ENCODE measurements around the gene PYROXD2. TPM values are rescaled to one million over a fixed set of nuclear protein-coding genes. Genes with fewer than 3 reads are reported as not detected.

Gene PYROXD2
- total RNA-seq, 2 donors from 2014 or later, result 5.9 to 9.4 TPM

DNA sequence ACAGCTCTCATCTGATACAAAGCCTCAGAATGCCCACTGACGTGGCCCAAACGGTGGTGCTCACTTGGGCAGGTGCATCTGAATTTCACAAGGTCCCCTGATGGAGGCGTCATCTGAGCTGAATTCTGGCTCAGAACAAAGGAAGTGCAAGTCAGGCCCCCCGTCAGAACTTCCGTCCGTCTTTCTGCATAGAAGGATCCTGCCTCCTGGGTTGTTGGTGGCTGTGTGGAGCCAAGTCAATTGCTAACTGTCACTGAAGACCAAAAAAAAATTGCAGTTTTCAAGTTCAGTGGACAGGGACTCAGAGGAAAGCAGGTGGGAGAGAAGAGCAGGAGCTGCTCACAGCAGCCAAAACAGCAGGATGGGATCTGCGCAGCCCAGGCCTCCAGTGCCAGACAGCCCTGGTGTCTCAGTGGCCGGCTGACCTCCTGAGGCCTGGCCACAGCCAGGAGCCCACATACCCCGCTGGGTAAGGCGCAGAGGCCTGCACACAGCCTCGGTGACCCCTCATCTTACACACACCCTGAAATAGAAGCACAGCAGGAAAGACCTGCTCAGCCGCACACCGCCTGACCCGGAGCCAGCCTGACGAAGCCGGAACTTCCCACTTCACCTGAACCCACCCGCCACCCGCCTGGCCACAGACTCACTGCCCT is 49.4 kb downstream of the PYROXD2 start:
- Histone ChIP-seq H3K9ac (ENCODE audit: low read depth in 2 of 2, low read length in 2 of 2) (no peak overlapping the region), H3K36me3 (no peaks in the 10 kb centered on the region), H3K9me3 (no peaks in the 10 kb centered on the region), H3K27me3 (no peaks in the 10 kb centered on the region), H3K4me3 (no peak overlapping the region), H3K27ac (no peak overlapping the region), H3K4me1 (no peaks in the 10 kb centered on the region)
- intact Hi-C loops (cut with DNase I), result no loop called here
- no peak for DNase-seq
- TF ChIP-seq, protein P1, sequence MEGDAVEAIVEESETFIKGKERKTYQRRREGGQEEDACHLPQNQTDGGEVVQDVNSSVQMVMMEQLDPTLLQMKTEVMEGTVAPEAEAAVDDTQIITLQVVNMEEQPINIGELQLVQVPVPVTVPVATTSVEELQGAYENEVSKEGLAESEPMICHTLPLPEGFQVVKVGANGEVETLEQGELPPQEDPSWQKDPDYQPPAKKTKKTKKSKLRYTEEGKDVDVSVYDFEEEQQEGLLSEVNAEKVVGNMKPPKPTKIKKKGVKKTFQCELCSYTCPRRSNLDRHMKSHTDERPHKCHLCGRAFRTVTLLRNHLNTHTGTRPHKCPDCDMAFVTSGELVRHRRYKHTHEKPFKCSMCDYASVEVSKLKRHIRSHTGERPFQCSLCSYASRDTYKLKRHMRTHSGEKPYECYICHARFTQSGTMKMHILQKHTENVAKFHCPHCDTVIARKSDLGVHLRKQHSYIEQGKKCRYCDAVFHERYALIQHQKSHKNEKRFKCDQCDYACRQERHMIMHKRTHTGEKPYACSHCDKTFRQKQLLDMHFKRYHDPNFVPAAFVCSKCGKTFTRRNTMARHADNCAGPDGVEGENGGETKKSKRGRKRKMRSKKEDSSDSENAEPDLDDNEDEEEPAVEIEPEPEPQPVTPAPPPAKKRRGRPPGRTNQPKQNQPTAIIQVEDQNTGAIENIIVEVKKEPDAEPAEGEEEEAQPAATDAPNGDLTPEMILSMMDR (IDR thresholded peaks at IDR 0.05), result no peak

DNA sequence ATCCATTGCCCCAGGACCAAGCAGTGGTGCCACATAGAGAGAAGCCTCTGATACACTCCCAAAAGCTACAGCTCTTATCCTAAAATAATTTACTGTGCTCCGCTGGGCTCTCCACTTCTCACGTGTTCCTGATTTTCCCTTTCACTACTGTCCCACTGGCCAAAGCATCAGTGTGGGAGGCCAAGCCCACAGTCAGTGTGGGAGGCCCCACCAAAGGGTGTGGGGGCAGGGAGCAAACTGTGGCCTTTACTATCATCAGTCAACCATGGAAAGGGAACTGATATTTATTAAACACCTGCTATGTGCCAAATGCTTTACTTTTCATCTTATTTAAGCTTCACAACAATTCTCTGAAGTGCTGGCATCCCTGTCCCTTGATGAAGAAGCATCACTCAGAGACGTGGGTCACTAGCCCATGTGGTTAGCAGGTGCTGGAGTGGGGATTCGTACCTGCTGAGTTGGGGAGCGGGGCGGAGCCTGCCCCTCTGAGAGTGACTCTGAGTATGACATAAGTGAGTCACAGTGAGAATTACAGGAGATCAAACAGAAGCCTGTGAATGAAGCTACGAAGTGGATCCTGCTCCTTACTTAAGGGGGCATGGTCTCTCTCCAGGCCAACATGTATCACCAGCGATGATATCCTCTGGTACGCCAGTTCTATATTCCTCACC is 50.4 kb downstream of the PYROXD2 start:
- intact Hi-C loops (cut with DNase I), result no loop called here
- DNase-seq, result no peak
- H3K4me3 ChIP-seq, result no peak overlapping the region
- H3K27me3 ChIP-seq, result no peaks in the 10 kb centered on the region
- H3K36me3 ChIP-seq, result no peaks in the 10 kb centered on the region
- H3K27ac ChIP-seq, result no peak overlapping the region
- no peaks in the 10 kb centered on the region for H3K9me3 ChIP-seq
- TF ChIP-seq, protein P1 (IDR thresholded peaks at IDR 0.05), result no peak
- no peak overlapping the region for H3K9ac ChIP-seq (ENCODE audit: low read depth in 2 of 2, low read length in 2 of 2)
- H3K4me1 ChIP-seq, result no peaks in the 10 kb centered on the region

DNA sequence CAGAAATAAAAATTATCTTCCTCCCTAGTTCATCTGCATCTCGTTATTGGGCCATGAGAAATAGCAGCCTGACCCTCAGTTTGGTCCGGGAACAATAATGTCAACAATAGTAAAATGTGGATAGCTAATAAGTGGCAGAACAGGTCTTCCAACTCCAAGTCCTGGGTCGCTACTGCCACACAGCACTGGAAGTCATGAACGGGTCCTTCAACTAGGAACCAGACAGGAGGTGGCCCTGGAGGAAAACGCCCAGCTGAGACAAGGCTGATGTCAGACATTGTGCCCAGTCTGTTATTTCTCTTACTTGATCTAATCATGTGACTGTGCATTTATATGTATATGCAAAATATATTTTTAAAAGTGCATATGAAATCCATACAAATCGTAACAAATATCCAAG is 51.8 kb downstream of the PYROXD2 start:
- Histone ChIP-seq H3K27ac (no peak overlapping the region), H3K27me3 (no peaks in the 10 kb centered on the region), H3K9me3 (no peaks in the 10 kb centered on the region), H3K4me3 (no peak overlapping the region), H3K4me1 (no peaks in the 10 kb centered on the region), H3K36me3 (no peaks in the 10 kb centered on the region), H3K9ac (ENCODE audit: low read depth in 2 of 2, low read length in 2 of 2) (no peak overlapping the region)
- TF ChIP-seq, protein P1 (IDR thresholded peaks at IDR 0.05), result no peak
- no peak for DNase-seq
- intact Hi-C loops (cut with DNase I), result no loop called here

DNA sequence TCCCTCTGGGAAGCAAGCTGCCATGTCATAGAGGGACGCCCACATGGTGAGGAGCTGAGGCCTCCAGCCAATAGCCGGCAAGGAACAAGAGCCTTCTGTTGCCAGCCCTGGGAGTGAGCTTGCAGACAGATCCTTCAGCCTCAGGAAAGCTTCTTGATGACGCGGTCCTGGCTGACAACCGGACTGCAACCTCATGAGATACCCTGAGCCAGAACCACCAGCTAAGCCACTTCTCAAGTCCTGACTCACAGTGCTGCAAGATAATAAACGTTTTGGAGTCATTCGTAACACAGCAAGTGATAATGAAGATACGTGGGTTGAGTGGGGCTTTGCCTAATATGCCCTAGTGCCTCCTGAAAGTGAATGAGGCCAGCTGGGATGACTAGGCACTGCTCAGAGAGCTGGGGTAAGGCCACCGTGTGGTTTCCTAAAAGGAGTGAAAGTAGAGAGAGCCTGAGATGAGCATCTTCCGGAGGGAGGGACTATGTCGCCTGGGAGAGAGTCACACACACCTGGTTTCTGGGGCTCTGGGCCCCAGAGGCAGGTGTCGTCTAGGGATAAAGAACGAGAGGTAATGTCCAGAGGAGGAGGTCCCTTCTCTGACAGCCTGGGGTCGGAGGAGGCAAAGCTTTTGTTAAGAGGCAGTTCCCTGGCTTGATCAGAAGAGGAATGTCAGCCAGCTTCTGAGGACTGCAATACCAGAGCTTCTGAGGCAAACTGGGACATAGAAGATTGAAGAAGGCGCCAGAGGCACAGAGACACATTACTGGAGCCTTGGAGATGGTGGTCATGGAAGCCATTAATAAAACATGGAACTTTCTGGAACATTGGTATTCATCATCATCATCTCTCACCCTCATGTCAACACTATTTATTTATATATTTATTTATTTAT is 53.6 kb downstream of the PYROXD2 start:
- TF ChIP-seq, protein P1 (IDR thresholded peaks at IDR 0.05), result no peak
- no peak overlapping the region for H3K9ac ChIP-seq (ENCODE audit: low read depth in 2 of 2, low read length in 2 of 2)
- no peak overlapping the region for H3K4me3 ChIP-seq
- peak; percentile 58 for DNase-seq
- H3K4me1 ChIP-seq, result no peaks in the 10 kb centered on the region
- H3K9me3 ChIP-seq, result no peaks in the 10 kb centered on the region
- H3K27ac ChIP-seq, result no peak overlapping the region
- intact Hi-C loops (cut with DNase I), result no loop called here
- no peaks in the 10 kb centered on the region for H3K27me3 ChIP-seq
- H3K36me3 ChIP-seq, result no peaks in the 10 kb centered on the region

DNA sequence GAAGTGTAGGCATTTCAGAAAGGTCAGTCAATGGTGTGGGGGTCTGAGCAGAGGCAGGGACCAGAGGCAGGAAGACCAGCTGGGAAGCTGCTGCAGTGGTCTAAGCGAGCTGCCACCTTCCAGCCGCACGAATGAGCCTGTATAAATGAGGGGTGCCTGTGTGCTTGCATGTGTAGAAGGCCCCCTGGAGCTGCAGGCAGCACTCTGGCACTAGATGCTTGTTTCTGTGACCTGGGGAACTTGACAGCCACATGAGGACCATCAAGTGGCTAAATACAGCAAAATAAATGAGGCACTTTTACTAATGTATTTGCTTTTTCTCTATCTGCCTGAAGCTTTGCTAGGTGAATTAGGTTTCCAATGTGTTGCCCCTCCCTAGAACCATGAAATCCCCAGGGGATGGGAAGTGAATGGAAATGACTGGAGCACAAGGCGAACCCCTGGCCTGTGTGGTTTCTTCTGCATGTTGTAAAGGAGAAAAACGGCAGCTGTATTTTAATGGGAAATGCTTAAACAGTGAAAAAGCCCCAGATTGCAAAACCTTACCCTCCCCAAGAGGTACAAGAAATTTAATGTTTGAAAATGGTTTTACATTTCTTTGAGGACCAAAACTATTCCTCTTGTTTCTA is 57.7 kb downstream of the PYROXD2 start:
- no peak overlapping the region for H3K4me3 ChIP-seq
- H3K36me3 ChIP-seq, result no peaks in the 10 kb centered on the region
- H3K4me1 ChIP-seq, result no peaks in the 10 kb centered on the region
- no peak overlapping the region for H3K27ac ChIP-seq
- intact Hi-C loops (cut with DNase I), result no loop called here
- no peak overlapping the region for H3K9ac ChIP-seq (ENCODE audit: low read depth in 2 of 2, low read length in 2 of 2)
- TF ChIP-seq, protein P1 (IDR thresholded peaks at IDR 0.05), result no peak
- no peak for DNase-seq
- no peaks in the 10 kb centered on the region for H3K9me3 ChIP-seq
- no peaks in the 10 kb centered on the region for H3K27me3 ChIP-seq

Measured in colonic mucosa (tissue), 4 donors.